RWPE2 (cell line): Measurements from ENCODE around the gene ADRA2B.

Experiments
- ATAC-seq: fragments of 200-7000 bp; cut with Tn5 transposase; 3 replicates; pipeline ENCODE4 v1.9.1; 2021; ENCODE audit warnings: low read depth
- DNase-seq: peaks from one replicate; pipeline ENCODE4 v3.0.0-alpha.2; 2020; ENCODE audit warnings: low spot score
- H3K27ac ChIP-seq: fragments of 450-650 bp; 2 replicates; pipeline ENCODE4 v1.5.1; 2017; ENCODE audit warnings: mild to moderate bottlenecking; ENCODE audit not compliant: poor library complexity, severe bottlenecking
- H3K27me3 ChIP-seq: fragments of 250-450 bp; sonication (Bioruptor Pico); 2 replicates; pipeline ENCODE4 v1.5.1; 2021; ENCODE audit warnings: mild to moderate bottlenecking, moderate library complexity; ENCODE audit not compliant: insufficient read depth, poor library complexity, severe bottlenecking
- H3K36me3 ChIP-seq: fragments of 250-450 bp; sonication (Bioruptor Pico); 2 replicates; pipeline ENCODE4 v1.5.1; 2020; ENCODE audit warnings: low read depth, mild to moderate bottlenecking, moderate library complexity
- H3K4me1 ChIP-seq: fragments of 250-450 bp; sonication (Bioruptor Pico); 2 replicates; pipeline ENCODE4 v1.5.1; 2021; ENCODE audit warnings: mild to moderate bottlenecking, moderate library complexity; ENCODE audit not compliant: insufficient read depth, poor library complexity, severe bottlenecking
- H3K4me3 ChIP-seq: fragments of 250-450 bp; sonication (Bioruptor Pico); 2 replicates; pipeline ENCODE4 v1.5.1; 2021; ENCODE audit warnings: mild to moderate bottlenecking, moderate library complexity; ENCODE audit not compliant: severe bottlenecking
- H3K9me3 ChIP-seq: fragments of 250-450 bp; sonication (Bioruptor Pico); 2 replicates; pipeline ENCODE4 v1.5.1; 2021; ENCODE audit warnings: mild to moderate bottlenecking, moderate library complexity; ENCODE audit not compliant: severe bottlenecking
- CTCF ChIP-seq: fragments of 450-650 bp; IDR thresholded peaks from one replicate; pipeline ENCODE4 v1.5.1; 2017; ENCODE audit warnings: mild to moderate bottlenecking, moderate library complexity; ENCODE audit not compliant: poor library complexity, severe bottlenecking

ADRA2B gene

GRCh38 chr2:96152304-96153161 is 36.2 kb upstream of the ADRA2B start:
- H3K36me3 ChIP-seq, result no peaks in the 10 kb centered on the region
- H3K4me1 ChIP-seq, result no peaks in the 10 kb centered on the region
- ATAC-seq, result no peak
- peak; percentile 29 for DNase-seq
- no peaks in the 10 kb centered on the region for H3K27me3 ChIP-seq
- no peak overlapping the region for H3K27ac ChIP-seq
- H3K4me3 ChIP-seq, result no peak overlapping the region
- no peaks in the 10 kb centered on the region for H3K9me3 ChIP-seq
- no peak for TF ChIP-seq CTCF

GRCh38 chr2:96151595-96152303 is 35.4 kb upstream of the ADRA2B start:
- DNase-seq (no peak), ATAC-seq (no peak)
- Histone ChIP-seq H3K36me3 (no peaks in the 10 kb centered on the region), H3K27ac (no peak overlapping the region), H3K27me3 (no peaks in the 10 kb centered on the region), H3K4me3 (no peak overlapping the region), H3K4me1 (no peaks in the 10 kb centered on the region), H3K9me3 (no peaks in the 10 kb centered on the region)
- no peak for TF ChIP-seq CTCF

GRCh38 chr2:96150791-96151594 is 34.6 kb upstream of the ADRA2B start:
- DNase-seq, result peak; percentile 38
- no peak overlapping the region for H3K27ac ChIP-seq
- no peak for TF ChIP-seq CTCF
- no peaks in the 10 kb centered on the region for H3K4me1 ChIP-seq
- ATAC-seq, result no peak
- no peaks in the 10 kb centered on the region for H3K9me3 ChIP-seq
- H3K4me3 ChIP-seq, result no peak overlapping the region
- no peaks in the 10 kb centered on the region for H3K27me3 ChIP-seq
- no peaks in the 10 kb centered on the region for H3K36me3 ChIP-seq

- DNase-seq (peak; percentile 44), ATAC-seq (no peak)
- H3K27me3 ChIP-seq, result no peaks in the 10 kb centered on the region
- no peak overlapping the region for H3K27ac ChIP-seq
- no peak overlapping the region for H3K4me3 ChIP-seq
- no peaks in the 10 kb centered on the region for H3K9me3 ChIP-seq
- no peaks in the 10 kb centered on the region for H3K4me1 ChIP-seq
- no peaks in the 10 kb centered on the region for H3K36me3 ChIP-seq
- TF ChIP-seq CTCF, result no peak
Observed at GRCh38 chr2:96150007-96150640, 33.8 kb upstream of the ADRA2B start.
